Activated CD8-positive, alpha-beta T cell treated with anti-CD3 and anti-CD28 coated beads for 36 hours (primary cell): ENCODE results near the gene PGM1. TPM values are rescaled to one million over a fixed set of nuclear protein-coding genes. Genes with fewer than 3 reads are reported as not detected.

Experiments used
- ATAC-seq: fragments of 200-7000 bp; cut with Tn5 transposase; one replicate; pipeline ENCODE4 v1.10.0; 2021; ENCODE audit warnings: mild to moderate bottlenecking, moderate library complexity
- CTCF ChIA-PET: fragments of 350-600 bp; sonication (Branson Sonifier 250); formaldehyde crosslinking; loops from one replicate; lab custom pipeline; 2021; ENCODE audit warnings: antibody characterized with exemption; lab: Charles Lee
- POLR2A ChIA-PET: fragments of 350-600 bp; sonication (Branson Sonifier 250); formaldehyde crosslinking; loops from one replicate; lab custom pipeline; 2021; ENCODE audit warnings: antibody characterized with exemption; lab: Charles Lee
- DNase-seq: peaks from one replicate; pipeline ENCODE4 v3.0.0-alpha.2; 2020
- H3K27ac Mint-ChIP-seq: one replicate; pipeline ENCODE4 v1.8.0; 2021; ENCODE audit warnings: mild to moderate bottlenecking, mixed read lengths
- H3K27me3 Mint-ChIP-seq: one replicate; pipeline ENCODE4 v1.8.0; 2021; ENCODE audit warnings: mixed read lengths
- H3K36me3 Mint-ChIP-seq: one replicate; pipeline ENCODE4 v1.8.0; 2021; ENCODE audit warnings: low read depth, mixed read lengths
- H3K4me1 Mint-ChIP-seq: one replicate; pipeline ENCODE4 v1.8.0; 2021; ENCODE audit warnings: low read depth, mixed read lengths
- H3K4me3 Mint-ChIP-seq: one replicate; pipeline ENCODE4 v1.8.0; 2021; ENCODE audit warnings: mild to moderate bottlenecking, moderate library complexity, mixed read lengths
- H3K9me3 Mint-ChIP-seq: one replicate; pipeline ENCODE4 v1.8.0; 2021; ENCODE audit warnings: mixed read lengths
- CTCF ChIP-seq: fragments of 200-600 bp; IDR thresholded peaks from one replicate; pipeline ENCODE4 v1.8.0; 2022; ENCODE audit warnings: antibody characterized with exemption, mild to moderate bottlenecking
- intact Hi-C: fragments of 100-400 bp; cut with micrococcal nuclease; formaldehyde crosslinking; loops from one replicate; pipeline ENCODE4 v1.10.0; 2022
- total RNA-seq, 2 experiments: library from RNA; stranded (reverse); gene quantifications; one replicate each; pipeline ENCODE4 v1.2.3, GENCODE V29; 2021

Gene PGM1
- total RNA-seq, 2 experiments from 2014 or later: 47.4 to 48.9 TPM

- Mint-ChIP-seq H3K4me1 (no peaks in the 10 kb centered on the region), H3K4me3 (no peak overlapping the region), H3K27ac (no peak overlapping the region), H3K36me3 (no peaks in the 10 kb centered on the region), H3K27me3 (peaks cover 4% of the 10 kb centered on the region), H3K9me3 (no peaks in the 10 kb centered on the region)
- ATAC-seq: no peak
- CTCF ChIA-PET: interaction anchor here (0.6 to 3.8 kb wide), 34 partner anchors 8 to 556 kb away, joined by 3 to 40 read pairs (median 3); no protein-coding TSS in a partner anchor
- intact Hi-C loops: loop anchor here (5.0 to 10.0 kb wide), 2 partner anchors 444 to 551 kb away; no protein-coding TSS in a partner anchor
- POLR2A ChIA-PET: no interaction called here
- no peak for DNase-seq
- no peak for TF ChIP-seq CTCF
Measured at GRCh38 chr1:63690966-63691700, 97.9 kb downstream of the PGM1 start.

GRCh38 chr1:63691701-63692425, 98.7 kb downstream of the PGM1 start:
- CTCF ChIA-PET: interaction anchor here (0.6 to 3.8 kb wide), 38 partner anchors 8 to 555 kb away, joined by 3 to 40 read pairs (median 3); no protein-coding TSS in a partner anchor
- TF ChIP-seq CTCF: peak; percentile 62
- H3K4me3 Mint-ChIP-seq: no peak overlapping the region
- POLR2A ChIA-PET: no interaction called here
- no peaks in the 10 kb centered on the region for H3K36me3 Mint-ChIP-seq
- ATAC-seq: peak; percentile 78
- intact Hi-C loops: loop anchor here (5.0 to 10.0 kb wide), 2 partner anchors 443 to 550 kb away; no protein-coding TSS in a partner anchor
- H3K9me3 Mint-ChIP-seq: no peaks in the 10 kb centered on the region
- H3K27ac Mint-ChIP-seq: no peak overlapping the region
- no peaks in the 10 kb centered on the region for H3K27me3 Mint-ChIP-seq
- H3K4me1 Mint-ChIP-seq: no peaks in the 10 kb centered on the region
- peak; percentile 46 for DNase-seq

DNA sequence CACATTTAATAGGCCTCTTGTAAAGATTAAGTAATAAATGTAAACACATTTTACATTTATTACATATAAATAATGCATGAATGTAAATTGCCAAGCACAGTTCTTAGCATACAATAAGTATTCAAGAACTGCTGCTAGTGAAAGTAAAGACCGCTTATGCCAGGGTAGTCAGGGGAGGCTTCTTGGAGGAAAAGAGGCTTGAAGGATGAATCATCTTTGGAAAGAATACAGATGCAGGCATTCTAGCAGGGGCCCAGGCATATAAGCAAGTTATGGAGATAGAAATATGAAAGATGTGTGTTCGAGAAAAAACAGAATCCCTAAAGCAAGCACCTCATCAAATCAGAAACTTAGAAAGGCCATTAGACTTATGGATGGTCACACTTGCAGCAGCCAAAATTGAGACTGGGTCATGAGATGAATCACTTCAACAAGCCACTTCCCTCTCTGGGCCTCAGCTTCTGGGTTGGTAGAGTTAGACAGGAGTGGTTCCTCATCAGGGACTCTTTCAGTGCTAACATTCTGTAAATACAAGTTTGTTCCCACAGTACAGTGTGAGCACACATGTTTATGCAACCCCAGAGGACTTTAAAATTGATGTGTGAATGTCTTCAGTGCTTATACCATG, 100.8 kb downstream of the PGM1 start:
- no peak for TF ChIP-seq CTCF
- Mint-ChIP-seq H3K4me3 (no peak overlapping the region), H3K9me3 (no peaks in the 10 kb centered on the region), H3K27ac (no peak overlapping the region), H3K4me1 (no peaks in the 10 kb centered on the region), H3K36me3 (no peaks in the 10 kb centered on the region), H3K27me3 (no peaks in the 10 kb centered on the region)
- ChIA-PET POLR2A (no interaction called here), CTCF (interaction anchor here (0.6 to 3.8 kb wide), 2 partner anchors 12 to 443 kb away, joined by 3 to 40 read pairs; no protein-coding TSS in a partner anchor)
- intact Hi-C loops: loop anchor here (5.0 to 10.0 kb wide), 2 partner anchors 441 to 548 kb away; no protein-coding TSS in a partner anchor
- ATAC-seq (no peak), DNase-seq (no peak)

DNA sequence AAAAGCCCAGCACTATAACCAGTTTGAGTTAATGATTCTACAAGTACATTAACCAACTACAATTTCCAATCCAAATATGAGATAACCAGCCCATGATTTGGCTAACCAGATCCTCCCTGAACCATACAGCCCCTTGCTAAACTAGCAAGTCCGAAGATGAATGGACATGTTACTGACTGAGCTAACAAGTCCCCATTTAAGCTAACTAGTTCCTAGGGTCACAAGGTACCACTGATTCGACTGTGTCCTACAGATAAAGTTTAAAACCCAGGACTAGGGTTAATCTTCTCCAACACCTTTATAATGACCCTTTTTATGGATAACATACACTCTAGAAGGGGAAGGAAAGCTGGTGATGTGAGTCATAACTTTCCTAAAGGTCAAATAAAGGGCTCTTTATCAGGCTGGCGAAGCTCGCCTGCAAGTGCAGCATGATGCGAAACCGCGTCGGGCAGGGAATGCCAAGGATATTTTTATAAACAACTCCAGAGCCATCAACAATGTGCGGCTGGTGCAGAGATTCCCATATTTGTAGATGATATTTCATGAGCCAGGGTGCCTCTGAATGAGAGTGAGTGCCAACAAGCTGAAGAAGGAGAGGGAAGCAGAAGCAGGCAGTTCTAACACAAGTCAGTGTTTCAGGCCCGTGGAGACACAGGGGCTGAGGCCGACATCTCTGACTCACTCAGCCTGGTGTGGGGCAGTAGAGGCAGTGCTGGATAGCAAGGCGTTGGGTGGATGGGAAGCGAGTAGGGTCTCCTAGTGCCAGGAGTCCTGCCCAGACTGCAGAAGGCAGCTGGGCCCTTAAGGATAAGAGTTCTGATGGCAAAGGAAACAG, 105.0 kb downstream of the PGM1 start:
- Mint-ChIP-seq H3K9me3 (no peaks in the 10 kb centered on the region), H3K27ac (no peak overlapping the region), H3K4me3 (no peak overlapping the region), H3K36me3 (no peaks in the 10 kb centered on the region), H3K27me3 (no peaks in the 10 kb centered on the region), H3K4me1 (no peaks in the 10 kb centered on the region)
- no peak for DNase-seq
- no peak for TF ChIP-seq CTCF
- ChIA-PET CTCF (interaction anchor here (0.6 kb wide), 1 partner anchor 1521 kb away, joined by 3 read pairs; no protein-coding TSS in a partner anchor), POLR2A (no interaction called here)
- ATAC-seq: no peak
- intact Hi-C loops: loop anchor here (10.0 kb wide), 1 partner anchor 437 kb away; no protein-coding TSS in a partner anchor
